Trophoblast cell (in vitro differentiated cells and primary cell): ENCODE measurements around the gene ADORA2B.
"Not testable (repeated sequence)": the region's sequence is repeated elsewhere in the genome, so short reads cannot be mapped to it uniquely, and the experiment has no call there.

Experiments
- DNase-seq, 2 donors: peaks; one replicate each; pipeline ENCODE4 v3.0.0-alpha.2; 2016
- H2AFZ ChIP-seq: 2 replicates; pipeline ENCODE4 v1.6.1; 2013; ENCODE audit warnings: low read length, moderate library complexity, mild to moderate bottlenecking; ENCODE audit not compliant: insufficient read depth, poor library complexity
- H2AK5ac ChIP-seq: 2 replicates; pipeline ENCODE4 v1.6.1; 2013; ENCODE audit warnings: mild to moderate bottlenecking, low read length
- H2BK120ac ChIP-seq: 2 replicates; pipeline ENCODE4 v1.6.1; 2013; ENCODE audit warnings: low read length, mild to moderate bottlenecking, moderate library complexity; ENCODE audit not compliant: insufficient read depth, poor library complexity
- H2BK12ac ChIP-seq: 2 replicates; pipeline ENCODE4 v1.6.1; 2013; ENCODE audit warnings: mild to moderate bottlenecking, low read length, moderate library complexity
- H2BK5ac ChIP-seq: 2 replicates; pipeline ENCODE4 v1.6.1; 2013; ENCODE audit warnings: low read length, low read depth, moderate library complexity, mild to moderate bottlenecking; ENCODE audit not compliant: poor library complexity
- H3K14ac ChIP-seq: 2 replicates; pipeline ENCODE4 v1.6.1; 2013; ENCODE audit warnings: mild to moderate bottlenecking, low read length
- H3K18ac ChIP-seq: 2 replicates; pipeline ENCODE4 v1.6.1; 2013; ENCODE audit warnings: mild to moderate bottlenecking, low read length
- H3K23ac ChIP-seq: 2 replicates; pipeline ENCODE4 v1.6.1; 2013; ENCODE audit warnings: low read length
- H3K27ac ChIP-seq: 2 replicates; pipeline ENCODE4 v1.5.1; 2013; ENCODE audit warnings: low read depth, mild to moderate bottlenecking, inconsistent platforms, low read length, moderate library complexity
- H3K27me3 ChIP-seq: 2 replicates; pipeline ENCODE4 v1.6.1; 2013; ENCODE audit warnings: inconsistent platforms, mild to moderate bottlenecking, low read length, moderate library complexity; ENCODE audit not compliant: insufficient read depth
- H3K36me3 ChIP-seq, 2 experiments: 1 replicate in 1 of 2; 2 replicates in 1 of 2; pipeline ENCODE4 v1.6.1; 2013; ENCODE audit warnings: low read length in 2 of 2, mild to moderate bottlenecking in 2 of 2, moderate library complexity in 1 of 2; ENCODE audit not compliant: insufficient read depth in 2 of 2, control insufficient read depth in 1 of 2
- H3K4ac ChIP-seq: 2 replicates; pipeline ENCODE4 v1.6.1; 2013; ENCODE audit warnings: low read depth, mild to moderate bottlenecking, low read length, moderate library complexity
- H3K4me1 ChIP-seq, 2 experiments: 1 replicate in 1 of 2; 2 replicates in 1 of 2; pipeline ENCODE4 v1.6.1; 2013; ENCODE audit warnings: low read length in 2 of 2, mild to moderate bottlenecking in 2 of 2, moderate library complexity in 1 of 2; ENCODE audit not compliant: insufficient read depth in 2 of 2, control insufficient read depth in 1 of 2
- H3K4me2 ChIP-seq: 2 replicates; pipeline ENCODE4 v1.6.1; 2013; ENCODE audit warnings: inconsistent platforms, mild to moderate bottlenecking, low read length, moderate library complexity
- H3K4me3 ChIP-seq: 2 replicates; pipeline ENCODE4 v1.5.1; 2013; ENCODE audit warnings: mild to moderate bottlenecking, low read depth, low read length, inconsistent platforms
- H3K79me1 ChIP-seq: one replicate; pipeline ENCODE4 v1.6.1; 2013; ENCODE audit warnings: low read length
- H3K79me2 ChIP-seq: 2 replicates; pipeline ENCODE4 v1.6.1; 2013; ENCODE audit warnings: low read length, mild to moderate bottlenecking; ENCODE audit not compliant: control insufficient read depth, insufficient read depth, poor library complexity
- H3K9ac ChIP-seq: 2 replicates; pipeline ENCODE4 v1.6.1; 2013; ENCODE audit warnings: mild to moderate bottlenecking, low read length
- H3K9me3 ChIP-seq: 2 replicates; pipeline ENCODE4 v1.6.1; 2013; ENCODE audit warnings: low read depth, mild to moderate bottlenecking, control low read depth, inconsistent platforms, low read length; ENCODE audit not compliant: insufficient read depth
- H4K12ac ChIP-seq: 2 replicates; pipeline ENCODE4 v1.6.1; 2013; ENCODE audit warnings: low read depth, mild to moderate bottlenecking, low read length, moderate library complexity
- H4K8ac ChIP-seq: 2 replicates; pipeline ENCODE4 v1.6.1; 2013; ENCODE audit warnings: low read depth, mild to moderate bottlenecking, low read length, moderate library complexity
- H4K91ac ChIP-seq: one replicate; pipeline ENCODE4 v1.6.1; 2013; ENCODE audit warnings: low read depth, mild to moderate bottlenecking, low read length, moderate library complexity
- WGBS: extraction: QIAGEN DNeasy Blood & Tissue Kit; methylation state at CpG from one replicate; pipeline ENCODE4 v1.1.7; 2013; ENCODE audit warnings: missing lambda C conversion rate; ENCODE audit not compliant: insufficient read length, insufficient coverage; ENCODE audit errors: extremely low coverage; 5-methylcytosine and 5-hydroxymethylcytosine counted together

Gene ADORA2B

GRCh38 chr17:15934866-15935265, 10.1 kb upstream of the ADORA2B start:
- Histone ChIP-seq H3K36me3 (no peaks in the 10 kb centered on the region), H2AK5ac (no peak overlapping the region), H2AFZ (no peak overlapping the region), H3K23ac (no peak overlapping the region), H3K9me3 (no peaks in the 10 kb centered on the region), H4K12ac (no peak overlapping the region), H3K18ac (no peak overlapping the region), H3K4me3 (no peak overlapping the region), H3K4ac (no peak overlapping the region), H3K9ac (no peak overlapping the region), H3K27me3 (no peaks in the 10 kb centered on the region), H2BK120ac (no peak overlapping the region), H4K91ac (no peak overlapping the region), H3K79me2 (no peaks in the 10 kb centered on the region), H2BK5ac (no peak overlapping the region), H3K79me1 (no peaks in the 10 kb centered on the region), H3K27ac (no peak overlapping the region), H4K8ac (no peak overlapping the region), H3K4me2 (no peak overlapping the region), H2BK12ac (peak overlapping the region; percentile 67), H3K4me1 (peaks cover 2% of the 10 kb centered on the region in 2 experiments), H3K14ac (no peak overlapping the region)
- DNase-seq = no peak
- WGBS = no CpG with 5 or more reads among the region's 5 CpGs

GRCh38 chr17:15935891-15936290, 9.0 kb upstream of the ADORA2B start:
- Histone ChIP-seq H3K79me2 (no peaks in the 10 kb centered on the region), H3K4ac (no peak overlapping the region), H3K9ac (no peak overlapping the region), H2BK5ac (no peak overlapping the region), H3K14ac (no peak overlapping the region), H3K27ac (no peak overlapping the region), H4K8ac (no peak overlapping the region), H4K91ac (no peak overlapping the region), H3K23ac (no peak overlapping the region), H4K12ac (no peak overlapping the region), H2BK12ac (no peak overlapping the region), H3K4me3 (no peak overlapping the region), H3K79me1 (no peaks in the 10 kb centered on the region), H3K18ac (no peak overlapping the region), H3K36me3 (no peaks in the 10 kb centered on the region), H3K4me1 (peaks cover 2% of the 10 kb centered on the region in 2 experiments), H3K27me3 (no peaks in the 10 kb centered on the region), H3K4me2 (no peak overlapping the region), H3K9me3 (no peaks in the 10 kb centered on the region), H2AFZ (no peak overlapping the region), H2BK120ac (no peak overlapping the region), H2AK5ac (no peak overlapping the region)
- WGBS = no CpG with 5 or more reads among the region's 7 CpGs
- peak; percentile 64 to 78 for DNase-seq

GRCh38 chr17:15936481-15936880, 8.4 kb upstream of the ADORA2B start:
- H3K23ac ChIP-seq, H3K79me2 ChIP-seq, H3K14ac ChIP-seq, H2AK5ac ChIP-seq, H3K9me3 ChIP-seq, H4K12ac ChIP-seq, H4K8ac ChIP-seq, H3K4ac ChIP-seq, H2BK5ac ChIP-seq, H3K4me1 ChIP-seq, H2BK12ac ChIP-seq, H3K36me3 ChIP-seq, H2AFZ ChIP-seq, H2BK120ac ChIP-seq, H3K27me3 ChIP-seq, H3K4me3 ChIP-seq, H3K79me1 ChIP-seq, H3K4me2 ChIP-seq, H3K27ac ChIP-seq, H3K18ac ChIP-seq, H3K9ac ChIP-seq: not testable (repeated sequence)
- no CpG with 5 or more reads among the region's 4 CpGs for WGBS
- peak overlapping the region; percentile 21 for H4K91ac ChIP-seq
- peak; percentile 76 to 88 for DNase-seq

- no peak overlapping the region for H2AK5ac ChIP-seq
- no CpG with 5 or more reads among the region's 7 CpGs for WGBS
Observed at GRCh38 chr17:15941781-15942180, 3.1 kb upstream of the ADORA2B start.

More at GRCh38 chr17:15941781-15942180, 3.1 kb upstream of the ADORA2B start:
- Histone ChIP-seq H3K23ac (no peak overlapping the region), H2AFZ (no peak overlapping the region), H2BK12ac (no peak overlapping the region), H2BK120ac (no peak overlapping the region), H3K79me2 (peaks cover 2% of the 10 kb centered on the region), H4K8ac (no peak overlapping the region), H3K9ac (no peak overlapping the region), H3K9me3 (no peaks in the 10 kb centered on the region), H3K4ac (no peak overlapping the region), H4K91ac (no peak overlapping the region), H3K79me1 (peaks cover 18% of the 10 kb centered on the region), H3K27me3 (peaks cover 8% of the 10 kb centered on the region), H3K4me3 (no peak overlapping the region), H3K14ac (no peak overlapping the region), H4K12ac (no peak overlapping the region), H3K18ac (no peak overlapping the region), H2BK5ac (no peak overlapping the region), H3K4me1 (peaks cover 6 to 14% of the 10 kb centered on the region in 2 experiments), H3K27ac (no peak overlapping the region), H3K36me3 (no peaks in the 10 kb centered on the region), H3K4me2 (no peak overlapping the region)
- peak in 1 of 2 donors; percentile 57 for DNase-seq
